B cell (primary cell): ENCODE results near the gene KCNMB2. TPM values are rescaled to one million over a fixed set of nuclear protein-coding genes. Genes with fewer than 3 reads are reported as not detected.

ENCODE experiments used
- ATAC-seq: fragments of 200-7000 bp; cut with Tn5 transposase; one replicate; pipeline ENCODE4 v1.10.0; 2021; ENCODE audit warnings: low read depth, mild to moderate bottlenecking, moderate number of reproducible peaks, moderate library complexity
- CTCF ChIA-PET: fragments of 350-600 bp; sonication (Branson Sonifier 250); formaldehyde crosslinking; loops from one replicate; lab custom pipeline; 2021; ENCODE audit warnings: antibody characterized with exemption, inconsistent platforms; lab: Charles Lee
- POLR2A ChIA-PET: fragments of 350-600 bp; sonication (Branson Sonifier 250); formaldehyde crosslinking; loops from one replicate; lab custom pipeline; 2021; ENCODE audit warnings: antibody characterized with exemption; lab: Charles Lee
- DNase-seq: peaks from one replicate; pipeline ENCODE4 v3.0.0; 2013
- H2AFZ ChIP-seq: 2 replicates; pipeline ENCODE4 v1.6.1; 2012; ENCODE audit warnings: mild to moderate bottlenecking, low read depth, low read length; ENCODE audit not compliant: insufficient read depth, poor library complexity, severe bottlenecking
- H3K27ac ChIP-seq, 2 donors: 1 replicate in 1 of 2; 2 replicates in 1 of 2; pipeline ENCODE4 v1.5.1; 2012 to 2013; ENCODE audit warnings: low read length in 2 of 2, mild to moderate bottlenecking in 2 of 2, moderate library complexity in 1 of 2
- H3K27me3 ChIP-seq, 4 experiments: fragments of 200-600 bp in 1 of 4; sonication (generic) in 1 of 4; replicated peaks in 1 of 4; 1 replicate in 2 of 4; 2 replicates in 2 of 4; pipeline versions ENCODE4 v1.6.1 to v1.7.0; 2013 to 2016; ENCODE audit warnings: low read length in 3 of 4, mild to moderate bottlenecking in 2 of 4, mixed read lengths in 1 of 4, moderate library complexity in 1 of 4; ENCODE audit not compliant: insufficient read depth in 4 of 4, control insufficient read depth in 3 of 4; ENCODE audit errors: control extremely low read depth in 1 of 4
- H3K36me3 ChIP-seq, 2 experiments: replicated peaks in 1 of 2; 1 replicate in 1 of 2; 2 replicates in 1 of 2; pipeline versions ENCODE4 v1.6.1 to v1.7.1; 2013; ENCODE audit warnings: low read length in 1 of 2; ENCODE audit not compliant: insufficient read depth in 2 of 2, control insufficient read depth in 1 of 2; ENCODE audit errors: control extremely low read depth in 1 of 2, extremely low read depth in 1 of 2
- H3K4me1 ChIP-seq, 2 donors: fragments of 200-600 bp in 1 of 2; sonication (generic) in 1 of 2; 1 replicate in 1 of 2; 2 replicates in 1 of 2; pipeline versions ENCODE4 v1.5.1 to v1.6.1; 2013 to 2017; ENCODE audit warnings: low read length in 2 of 2; ENCODE audit not compliant: control insufficient read depth in 2 of 2, insufficient read depth in 2 of 2
- H3K4me2 ChIP-seq: replicated peaks from 2 replicates; pipeline ENCODE3; 2012; ENCODE audit warnings: mild to moderate bottlenecking, low read depth, low read length; ENCODE audit not compliant: poor library complexity, severe bottlenecking
- H3K4me3 ChIP-seq, 5 experiments: fragments of 200-600 bp in 1 of 5; sonication (generic) in 1 of 5; 1 replicate in 3 of 5; 2 replicates in 2 of 5; pipeline versions ENCODE4 v1.5.1 to v1.7.0; 2011 to 2016; ENCODE audit warnings: low read length in 4 of 5, mild to moderate bottlenecking in 4 of 5, low read depth in 2 of 5, control low read depth in 1 of 5, moderate library complexity in 1 of 5; ENCODE audit not compliant: insufficient read depth in 1 of 5; ENCODE audit errors: control extremely low read depth in 1 of 5, extremely low read depth in 1 of 5
- H3K79me2 ChIP-seq: fragments of 200-600 bp; sonication (generic); one replicate; pipeline ENCODE4 v1.6.0; 2016; ENCODE audit warnings: low read length; ENCODE audit not compliant: control insufficient read depth, insufficient read depth
- H3K9ac ChIP-seq: fragments of 200-600 bp; sonication (generic); 2 replicates; pipeline ENCODE4 v1.6.1; 2017; ENCODE audit warnings: mild to moderate bottlenecking, low read length, moderate library complexity
- H3K9me3 ChIP-seq, 3 donors: one replicate each; pipeline versions ENCODE4 v1.6.1 to v1.7.1; 2013; ENCODE audit warnings: low read length in 2 of 3; ENCODE audit not compliant: control insufficient read depth in 2 of 3, insufficient read depth in 1 of 3; ENCODE audit errors: control extremely low read depth in 1 of 3
- H4K20me1 ChIP-seq: 2 replicates; pipeline ENCODE4 v1.6.0; 2012; ENCODE audit warnings: mild to moderate bottlenecking, low read length; ENCODE audit not compliant: insufficient read depth, control insufficient read depth, poor library complexity, severe bottlenecking
- H3K27ac Mint-ChIP-seq: one replicate; pipeline ENCODE4 v1.8.0; 2021; ENCODE audit warnings: mixed read lengths
- H3K27me3 Mint-ChIP-seq: one replicate; pipeline ENCODE4 v1.8.0; 2021; ENCODE audit warnings: mixed read lengths
- H3K4me1 Mint-ChIP-seq: one replicate; pipeline ENCODE4 v1.8.0; 2021; ENCODE audit warnings: mixed read lengths
- H3K4me3 Mint-ChIP-seq: one replicate; pipeline ENCODE4 v1.8.0; 2021; ENCODE audit warnings: mixed read lengths
- H3K9me3 Mint-ChIP-seq: one replicate; pipeline ENCODE4 v1.8.0; 2022; ENCODE audit warnings: mixed read lengths; ENCODE audit not compliant: insufficient read depth
- EZH2 ChIP-seq: IDR thresholded peaks from 2 replicates; pipeline ENCODE4 v1.6.1; 2012; ENCODE audit warnings: borderline replicate concordance, low read depth, mild to moderate bottlenecking, moderate library complexity, low read length; ENCODE audit not compliant: insufficient read depth, poor library complexity, severe bottlenecking
- WGBS: methylation state at CpG from one replicate; pipeline ENCODE4 v1.1.5; 2013; ENCODE audit warnings: missing lambda C conversion rate; ENCODE audit not compliant: insufficient coverage; 5-methylcytosine and 5-hydroxymethylcytosine counted together
- intact Hi-C: fragments of 100-400 bp; cut with micrococcal nuclease; formaldehyde crosslinking; loops from one replicate; pipeline ENCODE4 v1.10.0; 2022
- polyA plus RNA-seq: library from polyadenylated mRNA; depleted of rRNA; stranded (reverse); fragments of >200 nt; gene quantifications from 2 replicates; pipeline ENCODE4 v1.2.3, GENCODE V29; 2012
- total RNA-seq, 2 donors: library from RNA; stranded (reverse); fragments of 120-200 nt in 1 of 2; gene quantifications; 1 replicate in 1 of 2; 2 replicates in 1 of 2; pipeline versions ENCODE4 v1.2.3 to v1.2.4, GENCODE V29; 2013 to 2022
- TF ChIP-seq, protein P1 (sequence below): fragments of 200-600 bp; IDR thresholded peaks from one replicate; pipeline ENCODE4 v1.8.0; 2022; ENCODE audit warnings: antibody characterized with exemption, mild to moderate bottlenecking

The KCNMB2 gene
- total and polyA plus RNA-seq, 2 donors (not counting 1 experiment from before 2014, with no cell fraction given) = not detected

GRCh38 chr3:178706411-178706810, 170.2 kb downstream of the KCNMB2 start:
- no peak overlapping the region for H3K27ac Mint-ChIP-seq
- intact Hi-C loops = no loop called here
- no peaks in the 10 kb centered on the region for H3K4me1 ChIP-seq
- no peak overlapping the region for H3K4me2 ChIP-seq
- H3K36me3 ChIP-seq = no peaks in the 10 kb centered on the region
- POLR2A ChIA-PET = no interaction called here
- TF ChIP-seq, protein P1, sequence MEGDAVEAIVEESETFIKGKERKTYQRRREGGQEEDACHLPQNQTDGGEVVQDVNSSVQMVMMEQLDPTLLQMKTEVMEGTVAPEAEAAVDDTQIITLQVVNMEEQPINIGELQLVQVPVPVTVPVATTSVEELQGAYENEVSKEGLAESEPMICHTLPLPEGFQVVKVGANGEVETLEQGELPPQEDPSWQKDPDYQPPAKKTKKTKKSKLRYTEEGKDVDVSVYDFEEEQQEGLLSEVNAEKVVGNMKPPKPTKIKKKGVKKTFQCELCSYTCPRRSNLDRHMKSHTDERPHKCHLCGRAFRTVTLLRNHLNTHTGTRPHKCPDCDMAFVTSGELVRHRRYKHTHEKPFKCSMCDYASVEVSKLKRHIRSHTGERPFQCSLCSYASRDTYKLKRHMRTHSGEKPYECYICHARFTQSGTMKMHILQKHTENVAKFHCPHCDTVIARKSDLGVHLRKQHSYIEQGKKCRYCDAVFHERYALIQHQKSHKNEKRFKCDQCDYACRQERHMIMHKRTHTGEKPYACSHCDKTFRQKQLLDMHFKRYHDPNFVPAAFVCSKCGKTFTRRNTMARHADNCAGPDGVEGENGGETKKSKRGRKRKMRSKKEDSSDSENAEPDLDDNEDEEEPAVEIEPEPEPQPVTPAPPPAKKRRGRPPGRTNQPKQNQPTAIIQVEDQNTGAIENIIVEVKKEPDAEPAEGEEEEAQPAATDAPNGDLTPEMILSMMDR = no peak
- TF ChIP-seq EZH2 = no peak
- CTCF ChIA-PET = interaction anchor here (0.6 kb wide), 1 partner anchor 594 kb away, joined by 3 read pairs; no protein-coding TSS in a partner anchor
- H3K4me1 Mint-ChIP-seq = no peaks in the 10 kb centered on the region
- no peak overlapping the region for H2AFZ ChIP-seq
- WGBS = 100% methylated on average over 2 of the region's 2 CpGs
- no peak overlapping the region for H3K9ac ChIP-seq
- no peaks in the 10 kb centered on the region for H4K20me1 ChIP-seq
- H3K27me3 Mint-ChIP-seq = no peaks in the 10 kb centered on the region
- H3K27ac ChIP-seq = no peak overlapping the region
- H3K27me3 ChIP-seq = no peaks in the 10 kb centered on the region
- H3K9me3 Mint-ChIP-seq = no peaks in the 10 kb centered on the region
- DNase-seq (no peak), ATAC-seq (no peak)
- H3K79me2 ChIP-seq = no peaks in the 10 kb centered on the region
- no peak overlapping the region for H3K4me3 Mint-ChIP-seq
- no peaks in the 10 kb centered on the region for H3K9me3 ChIP-seq
- H3K4me3 ChIP-seq = no peak overlapping the region

DNA sequence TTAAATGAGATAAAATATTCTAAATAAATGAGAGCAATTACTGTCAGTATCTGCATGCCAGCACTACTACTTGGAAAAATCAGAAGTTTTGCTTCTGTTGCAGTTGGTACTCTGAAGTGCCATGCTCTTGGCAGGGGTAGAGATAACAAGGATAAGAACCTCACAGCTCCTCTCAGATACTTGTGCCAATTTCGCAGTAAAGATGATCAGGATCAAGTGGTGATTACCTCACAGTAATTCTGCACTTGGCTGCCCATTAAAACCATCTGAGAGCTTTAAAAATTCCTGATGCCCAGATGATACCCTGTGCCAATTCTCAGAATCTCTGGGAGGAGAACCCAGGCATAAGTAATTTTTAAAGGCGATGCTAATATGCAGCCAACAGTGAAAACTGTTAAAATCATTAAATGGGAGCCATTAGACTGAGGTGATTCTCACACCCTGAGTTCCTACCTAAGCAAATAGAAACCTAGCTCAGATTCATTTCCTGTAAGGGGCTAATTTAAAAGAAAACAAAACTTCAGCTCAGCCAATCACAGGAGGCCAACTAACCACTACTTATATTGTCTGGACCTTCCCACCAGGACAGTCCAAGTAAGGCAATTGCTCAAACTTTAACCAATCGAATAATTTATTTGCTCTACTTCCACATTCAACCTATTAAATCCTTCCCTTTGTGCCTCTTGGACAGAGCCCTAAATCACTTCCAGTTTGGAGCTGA, 171.2 kb downstream of the KCNMB2 start:
- Histone ChIP-seq H3K9me3 (no peaks in the 10 kb centered on the region), H2AFZ (no peak overlapping the region), H3K4me1 (no peaks in the 10 kb centered on the region), H3K27me3 (no peaks in the 10 kb centered on the region), H3K36me3 (no peaks in the 10 kb centered on the region), H3K27ac (no peak overlapping the region), H3K9ac (no peak overlapping the region), H3K4me2 (no peak overlapping the region), H3K79me2 (no peaks in the 10 kb centered on the region), H4K20me1 (no peaks in the 10 kb centered on the region), H3K4me3 (no peak overlapping the region)
- no peaks in the 10 kb centered on the region for H3K9me3 Mint-ChIP-seq
- ChIA-PET CTCF (no interaction called here), POLR2A (no interaction called here)
- H3K4me1 Mint-ChIP-seq = no peaks in the 10 kb centered on the region
- TF ChIP-seq, protein P1 = no peak
- no peak for TF ChIP-seq EZH2
- WGBS = 75% methylated on average over 2 of the region's 3 CpGs
- no peak overlapping the region for H3K4me3 Mint-ChIP-seq
- intact Hi-C loops = no loop called here
- no peak overlapping the region for H3K27ac Mint-ChIP-seq
- no peak for ATAC-seq
- no peaks in the 10 kb centered on the region for H3K27me3 Mint-ChIP-seq
- DNase-seq = no peak
